Measurements from ENCODE around the gene TRAM2. TPM values are rescaled to one million over a fixed set of nuclear protein-coding genes. Genes with fewer than 3 reads are reported as not detected.

Gene TRAM2
- total and polyA plus RNA-seq, 9 of the 15 experiments (the other 6 are each of a cell fraction or from before 2014, with no cell fraction given), result 2.6 to 13.3 (median 8.9) TPM

GRCh38 chr6:52498538-52499017, 78.3 kb downstream of the TRAM2 start:
- Histone ChIP-seq H2AFZ (ENCODE audit: low read depth, low read length) (no peak overlapping the region), H4K20me1 (replicated peaks; ENCODE audit: control insufficient read depth, insufficient read depth, low read length) (no peaks in the 10 kb centered on the region), H3K27ac (ENCODE audit: extremely low read depth, low read depth, low read length) (no peak overlapping the region), H3K9me1 (ENCODE audit: control insufficient read depth, insufficient read depth, low read length) (no peaks in the 10 kb centered on the region), H3K4me1 (replicated peaks in 1 of 2; ENCODE audit: control insufficient read depth in 2 of 2, insufficient read depth in 2 of 2, low read length in 2 of 2) (peaks cover 5 to 15% of the 10 kb centered on the region in 2 experiments; a peak in 4 of 5 replicates), H3K9ac (ENCODE audit: insufficient read depth in 1 of 2, low read depth in 2 of 2, low read length in 2 of 2) (no peak overlapping the region), H3K4me2 (ENCODE audit: insufficient read depth, low read length) (no peak overlapping the region), H3K79me2 (ENCODE audit: control insufficient read depth, insufficient read depth, low read length) (no peaks in the 10 kb centered on the region), H3K4me3 (no peak overlapping the region), H3K9me3 (replicated peaks; ENCODE audit: control insufficient read depth, insufficient read depth, low read depth, low read length) (no peaks in the 10 kb centered on the region), H3K36me3 (ENCODE audit: control insufficient read depth, insufficient read depth, low read length) (peaks cover 13% of the 10 kb centered on the region; the same call in 2 of the 3 replicates), H3K27me3 (ENCODE audit: control insufficient read depth in 2 of 2, insufficient read depth in 2 of 2, low read length in 2 of 2) (no peaks in the 10 kb centered on the region)
- ChIA-PET POLR2A (interaction anchor here (0.6 to 2.0 kb wide), 6 partner anchors 10 to 81 kb away, joined by 3 to 8 read pairs (median 4); no protein-coding TSS in a partner anchor), CTCF (ENCODE audit: low intra/inter-chr PET ratio) (no interaction called here)
- no TSS peak for BruUV-seq (replicated peaks)
- intact Hi-C loops (cut with micrococcal nuclease), result no loop called here
- in situ Hi-C loops (cut with MboI), result no loop called here
- DNase-seq (ENCODE audit: extremely low read depth in 1 of 4, low spot score in 3 of 4) (no peak), FAIRE-seq (no peak), ATAC-seq (no peak)
- TF ChIP-seq ZNF311 (CRISPR knock-in tag; IDR thresholded peaks at IDR 0.05) (no peak), SMAD4 (CRISPR knock-in tag; conservative IDR thresholded peaks at IDR 0.05) (no peak), POLR2G (IDR thresholded peaks at IDR 0.05; ENCODE audit: low read depth, low read length) (0 out of 2 replicates have a peak, but pooled peaks have one; percentile 24), SUPT5H (IDR thresholded peaks at IDR 0.05) (0 out of 2 replicates have a peak, but pooled peaks have one; percentile 21)
- 84% methylated on average over 11 of the region's 11 CpGs for WGBS (ENCODE audit: insufficient coverage, low coverage, missing lambda C conversion rate)

GRCh38 chr6:52497652-52498408, 79.0 kb downstream of the TRAM2 start:
- no peak overlapping the region for H2AFZ ChIP-seq (ENCODE audit: low read depth, low read length)
- peak; percentile 56 for FAIRE-seq

More at GRCh38 chr6:52497652-52498408, 79.0 kb downstream of the TRAM2 start:
- no peak overlapping the region for H3K4me2 ChIP-seq (ENCODE audit: insufficient read depth, low read length)
- BruUV-seq (replicated peaks), result no TSS peak
- H3K9ac ChIP-seq (ENCODE audit: insufficient read depth in 1 of 2, low read depth in 2 of 2, low read length in 2 of 2), result peak overlapping the region in 1 of 2 experiments; percentile 27; a peak in 1 of 4 replicates
- WGBS (ENCODE audit: insufficient coverage, low coverage, missing lambda C conversion rate), result 64% methylated on average over 14 of the region's 14 CpGs
- peaks cover 0 to 7% of the 10 kb centered on the region in 2 experiments; a peak in 4 of 5 replicates for H3K4me1 ChIP-seq (replicated peaks in 1 of 2; ENCODE audit: control insufficient read depth in 2 of 2, insufficient read depth in 2 of 2, low read length in 2 of 2)
- no peaks in the 10 kb centered on the region for H3K9me1 ChIP-seq (ENCODE audit: control insufficient read depth, insufficient read depth, low read length)
- peak; percentile 71 for TF ChIP-seq EGR1 (conservative IDR thresholded peaks at IDR 0.05)
- peak; percentile 50; the same call in 1 of the 2 replicates for TF ChIP-seq NFIC (IDR thresholded peaks at IDR 0.05)
- peak; percentile 81 for TF ChIP-seq CEBPB (tag; IDR thresholded peaks at IDR 0.05)
- peak; percentile 57; the same call in 1 of the 2 replicates for TF ChIP-seq CEBPG (CRISPR knock-in tag; IDR thresholded peaks at IDR 0.05)
- TF ChIP-seq CEBPG (tag; conservative IDR thresholded peaks at IDR 0.05 in 1 of 2, IDR thresholded peaks at IDR 0.05 in 1 of 2), result peak; percentile 50 to 71; a peak in 3 of 4 replicates
- no peak for TF ChIP-seq ARID1B (IDR thresholded peaks at IDR 0.05)
- TF ChIP-seq FOXP4 (CRISPR knock-in tag; IDR thresholded peaks at IDR 0.05; ENCODE audit: borderline replicate concordance), result no peak
- H4K20me1 ChIP-seq (replicated peaks; ENCODE audit: control insufficient read depth, insufficient read depth, low read length), result no peaks in the 10 kb centered on the region
- ATAC-seq (no peak), DNase-seq (ENCODE audit: extremely low read depth in 1 of 4, low spot score in 3 of 4) (no peak)
- H3K27ac ChIP-seq (ENCODE audit: extremely low read depth, low read depth, low read length), result no peak overlapping the region
- H3K9me3 ChIP-seq (replicated peaks; ENCODE audit: control insufficient read depth, insufficient read depth, low read depth, low read length), result no peaks in the 10 kb centered on the region
- in situ Hi-C loops (cut with MboI), result no loop called here
- no peaks in the 10 kb centered on the region for H3K27me3 ChIP-seq (ENCODE audit: control insufficient read depth in 2 of 2, insufficient read depth in 2 of 2, low read length in 2 of 2)
- no peak overlapping the region for H3K4me3 ChIP-seq
- no peaks in the 10 kb centered on the region for H3K79me2 ChIP-seq (ENCODE audit: control insufficient read depth, insufficient read depth, low read length)
- CTCF ChIA-PET (ENCODE audit: low intra/inter-chr PET ratio), result no interaction called here
- intact Hi-C loops (cut with micrococcal nuclease), result no loop called here
- POLR2A ChIA-PET, result interaction anchor here (2.0 kb wide), 1 partner anchor 12 kb away, joined by 8 read pairs; no protein-coding TSS in a partner anchor
- H3K36me3 ChIP-seq (ENCODE audit: control insufficient read depth, insufficient read depth, low read length), result peaks cover 10% of the 10 kb centered on the region; the same call in 2 of the 3 replicates
